ENCODE data around the gene MBNL1. TPM values are rescaled to one million over a fixed set of nuclear protein-coding genes. Genes with fewer than 3 reads are reported as not detected.

Gene MBNL1
- total RNA-seq, 1 donor: 545 TPM

GRCh38 chr3:152328841-152329240 is 60.1 kb downstream of the MBNL1 start:
- peak; percentile 75 for DNase-seq (ENCODE audit: insufficient read length, low spot score, missing footprints)
- no peak overlapping the region for H3K4me3 ChIP-seq (ENCODE audit: insufficient read depth, low read length)
- H3K36me3 ChIP-seq (ENCODE audit: insufficient read depth, low read length): peaks cover 12% of the 10 kb centered on the region
- no peaks in the 10 kb centered on the region for H3K27me3 ChIP-seq (ENCODE audit: insufficient read depth, low read length)
- H3K4me2 ChIP-seq (ENCODE audit: insufficient read depth, low read length): peak overlapping the region; percentile 35
- TF ChIP-seq, protein P1, sequence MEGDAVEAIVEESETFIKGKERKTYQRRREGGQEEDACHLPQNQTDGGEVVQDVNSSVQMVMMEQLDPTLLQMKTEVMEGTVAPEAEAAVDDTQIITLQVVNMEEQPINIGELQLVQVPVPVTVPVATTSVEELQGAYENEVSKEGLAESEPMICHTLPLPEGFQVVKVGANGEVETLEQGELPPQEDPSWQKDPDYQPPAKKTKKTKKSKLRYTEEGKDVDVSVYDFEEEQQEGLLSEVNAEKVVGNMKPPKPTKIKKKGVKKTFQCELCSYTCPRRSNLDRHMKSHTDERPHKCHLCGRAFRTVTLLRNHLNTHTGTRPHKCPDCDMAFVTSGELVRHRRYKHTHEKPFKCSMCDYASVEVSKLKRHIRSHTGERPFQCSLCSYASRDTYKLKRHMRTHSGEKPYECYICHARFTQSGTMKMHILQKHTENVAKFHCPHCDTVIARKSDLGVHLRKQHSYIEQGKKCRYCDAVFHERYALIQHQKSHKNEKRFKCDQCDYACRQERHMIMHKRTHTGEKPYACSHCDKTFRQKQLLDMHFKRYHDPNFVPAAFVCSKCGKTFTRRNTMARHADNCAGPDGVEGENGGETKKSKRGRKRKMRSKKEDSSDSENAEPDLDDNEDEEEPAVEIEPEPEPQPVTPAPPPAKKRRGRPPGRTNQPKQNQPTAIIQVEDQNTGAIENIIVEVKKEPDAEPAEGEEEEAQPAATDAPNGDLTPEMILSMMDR (IDR thresholded peaks at IDR 0.05; ENCODE audit: extremely low read depth, low read depth, low read length): no peak
- peak overlapping the region; percentile 63 for H3K27ac ChIP-seq (ENCODE audit: low read depth, low read length)
- H4K20me1 ChIP-seq (ENCODE audit: insufficient read depth, low read length): peaks cover 26% of the 10 kb centered on the region
- no peaks in the 10 kb centered on the region for H3K9me3 ChIP-seq (ENCODE audit: low read depth, low read length)
- H2AFZ ChIP-seq (ENCODE audit: low read length): no peak overlapping the region
- H3K4me1 ChIP-seq (ENCODE audit: insufficient read depth, low read length): peaks cover 43% of the 10 kb centered on the region
- peaks cover 83% of the 10 kb centered on the region for H3K79me2 ChIP-seq (ENCODE audit: insufficient read depth, low read length)

DNA sequence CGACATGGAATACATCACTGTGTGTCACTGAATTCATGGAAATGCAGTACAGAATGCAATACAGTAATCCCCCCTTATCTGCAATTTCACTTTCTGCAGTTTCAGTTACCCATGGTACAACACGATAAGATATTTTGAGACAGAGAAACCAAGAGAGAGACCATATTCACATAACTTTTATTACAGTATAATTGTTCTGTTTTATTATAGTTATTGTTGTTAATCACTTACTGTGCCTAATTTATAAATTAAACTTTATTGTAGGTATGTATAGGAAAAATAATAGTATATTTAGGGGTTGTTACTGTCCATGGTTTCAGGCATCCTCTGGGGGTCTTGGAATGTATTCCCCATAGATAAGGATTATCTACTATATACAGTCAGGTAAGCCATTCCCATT is 61.8 kb downstream of the MBNL1 start:
- DNase-seq (ENCODE audit: insufficient read length, low spot score, missing footprints): no peak
- TF ChIP-seq, protein P1 (IDR thresholded peaks at IDR 0.05; ENCODE audit: extremely low read depth, low read depth, low read length): no peak
- Histone ChIP-seq H3K4me1 (ENCODE audit: insufficient read depth, low read length) (peaks cover 43% of the 10 kb centered on the region), H3K27ac (ENCODE audit: low read depth, low read length) (peak overlapping the region; percentile 83), H3K4me3 (ENCODE audit: insufficient read depth, low read length) (no peak overlapping the region), H2AFZ (ENCODE audit: low read length) (no peak overlapping the region), H3K36me3 (ENCODE audit: insufficient read depth, low read length) (peaks cover 20% of the 10 kb centered on the region), H3K4me2 (ENCODE audit: insufficient read depth, low read length) (peak overlapping the region; percentile 47), H3K27me3 (ENCODE audit: insufficient read depth, low read length) (no peaks in the 10 kb centered on the region), H3K79me2 (ENCODE audit: insufficient read depth, low read length) (peaks cover 84% of the 10 kb centered on the region), H3K9me3 (ENCODE audit: low read depth, low read length) (no peaks in the 10 kb centered on the region), H4K20me1 (ENCODE audit: insufficient read depth, low read length) (peaks cover 26% of the 10 kb centered on the region)

GRCh38 chr3:152331018-152331541 is 62.4 kb downstream of the MBNL1 start:
- Histone ChIP-seq H3K36me3 (ENCODE audit: insufficient read depth, low read length) (peaks cover 15% of the 10 kb centered on the region), H3K4me3 (ENCODE audit: insufficient read depth, low read length) (no peak overlapping the region), H3K9me3 (ENCODE audit: low read depth, low read length) (no peaks in the 10 kb centered on the region), H3K27ac (ENCODE audit: low read depth, low read length) (peak overlapping the region; percentile 83), H4K20me1 (ENCODE audit: insufficient read depth, low read length) (peaks cover 26% of the 10 kb centered on the region), H2AFZ (ENCODE audit: low read length) (no peak overlapping the region), H3K4me1 (ENCODE audit: insufficient read depth, low read length) (peaks cover 43% of the 10 kb centered on the region), H3K27me3 (ENCODE audit: insufficient read depth, low read length) (no peaks in the 10 kb centered on the region), H3K4me2 (ENCODE audit: insufficient read depth, low read length) (peak overlapping the region; percentile 47), H3K79me2 (ENCODE audit: insufficient read depth, low read length) (peaks cover 84% of the 10 kb centered on the region)
- DNase-seq (ENCODE audit: insufficient read length, low spot score, missing footprints): peak; percentile 67
- TF ChIP-seq, protein P1 (IDR thresholded peaks at IDR 0.05; ENCODE audit: extremely low read depth, low read depth, low read length): no peak

GRCh38 chr3:152331998-152332397 is 63.3 kb downstream of the MBNL1 start:
- TF ChIP-seq, protein P1 (IDR thresholded peaks at IDR 0.05; ENCODE audit: extremely low read depth, low read depth, low read length): no peak
- Histone ChIP-seq H3K4me3 (ENCODE audit: insufficient read depth, low read length) (no peak overlapping the region), H3K9me3 (ENCODE audit: low read depth, low read length) (no peaks in the 10 kb centered on the region), H3K27me3 (ENCODE audit: insufficient read depth, low read length) (no peaks in the 10 kb centered on the region), H2AFZ (ENCODE audit: low read length) (no peak overlapping the region), H3K36me3 (ENCODE audit: insufficient read depth, low read length) (peaks cover 20% of the 10 kb centered on the region), H3K4me1 (ENCODE audit: insufficient read depth, low read length) (peaks cover 43% of the 10 kb centered on the region), H4K20me1 (ENCODE audit: insufficient read depth, low read length) (peaks cover 26% of the 10 kb centered on the region), H3K27ac (ENCODE audit: low read depth, low read length) (peak overlapping the region; percentile 83), H3K79me2 (ENCODE audit: insufficient read depth, low read length) (peaks cover 84% of the 10 kb centered on the region), H3K4me2 (ENCODE audit: insufficient read depth, low read length) (no peak overlapping the region)
- no peak for DNase-seq (ENCODE audit: insufficient read length, low spot score, missing footprints)
